Activated CD8-positive, alpha-beta T cell treated with anti-CD3 and anti-CD28 coated beads for 36 hours (primary cell): ENCODE data around the gene GPR162. TPM values are rescaled to one million over a fixed set of nuclear protein-coding genes. Genes with fewer than 3 reads are reported as not detected.
"Not testable (repeated sequence)": the region's sequence is repeated elsewhere in the genome, so short reads cannot be mapped to it uniquely, and the experiment has no call there.

Experiments used
- ATAC-seq: fragments of 200-7000 bp; cut with Tn5 transposase; one replicate; pipeline ENCODE4 v1.10.0; 2021; ENCODE audit warnings: mild to moderate bottlenecking, moderate library complexity
- CTCF ChIA-PET: fragments of 350-600 bp; sonication (Branson Sonifier 250); formaldehyde crosslinking; loops from one replicate; lab custom pipeline; 2021; ENCODE audit warnings: antibody characterized with exemption; lab: Charles Lee
- POLR2A ChIA-PET: fragments of 350-600 bp; sonication (Branson Sonifier 250); formaldehyde crosslinking; loops from one replicate; lab custom pipeline; 2021; ENCODE audit warnings: antibody characterized with exemption; lab: Charles Lee
- DNase-seq: peaks from one replicate; pipeline ENCODE4 v3.0.0-alpha.2; 2020
- H3K27ac Mint-ChIP-seq: one replicate; pipeline ENCODE4 v1.8.0; 2021; ENCODE audit warnings: mild to moderate bottlenecking, mixed read lengths
- H3K27me3 Mint-ChIP-seq: one replicate; pipeline ENCODE4 v1.8.0; 2021; ENCODE audit warnings: mixed read lengths
- H3K36me3 Mint-ChIP-seq: one replicate; pipeline ENCODE4 v1.8.0; 2021; ENCODE audit warnings: low read depth, mixed read lengths
- H3K4me1 Mint-ChIP-seq: one replicate; pipeline ENCODE4 v1.8.0; 2021; ENCODE audit warnings: low read depth, mixed read lengths
- H3K4me3 Mint-ChIP-seq: one replicate; pipeline ENCODE4 v1.8.0; 2021; ENCODE audit warnings: mild to moderate bottlenecking, moderate library complexity, mixed read lengths
- H3K9me3 Mint-ChIP-seq: one replicate; pipeline ENCODE4 v1.8.0; 2021; ENCODE audit warnings: mixed read lengths
- intact Hi-C: fragments of 100-400 bp; cut with micrococcal nuclease; formaldehyde crosslinking; loops from one replicate; pipeline ENCODE4 v1.10.0; 2022
- total RNA-seq, 2 experiments: library from RNA; stranded (reverse); gene quantifications; one replicate each; pipeline ENCODE4 v1.2.3, GENCODE V29; 2021
- TF ChIP-seq, protein P1 (sequence below): fragments of 200-600 bp; IDR thresholded peaks from one replicate; pipeline ENCODE4 v1.8.0; 2022; ENCODE audit warnings: antibody characterized with exemption, mild to moderate bottlenecking

The GPR162 gene
- total RNA-seq, 2 experiments from 2014 or later, result 2.0 to 2.1 TPM

- peak; percentile 66 for DNase-seq
- Mint-ChIP-seq H3K4me3 (peak overlapping the region; percentile 91), H3K27ac (peak overlapping the region; percentile 89), H3K4me1 (peaks cover 53% of the 10 kb centered on the region), H3K36me3 (peaks cover 67% of the 10 kb centered on the region), H3K27me3 (no peaks in the 10 kb centered on the region), H3K9me3 (no peaks in the 10 kb centered on the region)
- intact Hi-C loops, result no loop called here
- ChIA-PET POLR2A (interaction anchor here (0.6 to 13.0 kb wide), 20 partner anchors 11 to 118 kb away, joined by 3 to 218 read pairs (median 5); partner anchors contain the start of genes C12orf57, CDCA3, LRRC23 and MLF2), CTCF (interaction anchor here (0.6 to 9.5 kb wide), 20 partner anchors 10 to 241 kb away, joined by 3 to 124 read pairs (median 7); partner anchors contain the start of genes C12orf57, CDCA3, LPAR5 and MLF2)
- TF ChIP-seq, protein P1, sequence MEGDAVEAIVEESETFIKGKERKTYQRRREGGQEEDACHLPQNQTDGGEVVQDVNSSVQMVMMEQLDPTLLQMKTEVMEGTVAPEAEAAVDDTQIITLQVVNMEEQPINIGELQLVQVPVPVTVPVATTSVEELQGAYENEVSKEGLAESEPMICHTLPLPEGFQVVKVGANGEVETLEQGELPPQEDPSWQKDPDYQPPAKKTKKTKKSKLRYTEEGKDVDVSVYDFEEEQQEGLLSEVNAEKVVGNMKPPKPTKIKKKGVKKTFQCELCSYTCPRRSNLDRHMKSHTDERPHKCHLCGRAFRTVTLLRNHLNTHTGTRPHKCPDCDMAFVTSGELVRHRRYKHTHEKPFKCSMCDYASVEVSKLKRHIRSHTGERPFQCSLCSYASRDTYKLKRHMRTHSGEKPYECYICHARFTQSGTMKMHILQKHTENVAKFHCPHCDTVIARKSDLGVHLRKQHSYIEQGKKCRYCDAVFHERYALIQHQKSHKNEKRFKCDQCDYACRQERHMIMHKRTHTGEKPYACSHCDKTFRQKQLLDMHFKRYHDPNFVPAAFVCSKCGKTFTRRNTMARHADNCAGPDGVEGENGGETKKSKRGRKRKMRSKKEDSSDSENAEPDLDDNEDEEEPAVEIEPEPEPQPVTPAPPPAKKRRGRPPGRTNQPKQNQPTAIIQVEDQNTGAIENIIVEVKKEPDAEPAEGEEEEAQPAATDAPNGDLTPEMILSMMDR, result no peak
- peak; percentile 21 for ATAC-seq
Observed at GRCh38 chr12:6871052-6871957, 49.7 kb downstream of the GPR162 start.

DNA sequence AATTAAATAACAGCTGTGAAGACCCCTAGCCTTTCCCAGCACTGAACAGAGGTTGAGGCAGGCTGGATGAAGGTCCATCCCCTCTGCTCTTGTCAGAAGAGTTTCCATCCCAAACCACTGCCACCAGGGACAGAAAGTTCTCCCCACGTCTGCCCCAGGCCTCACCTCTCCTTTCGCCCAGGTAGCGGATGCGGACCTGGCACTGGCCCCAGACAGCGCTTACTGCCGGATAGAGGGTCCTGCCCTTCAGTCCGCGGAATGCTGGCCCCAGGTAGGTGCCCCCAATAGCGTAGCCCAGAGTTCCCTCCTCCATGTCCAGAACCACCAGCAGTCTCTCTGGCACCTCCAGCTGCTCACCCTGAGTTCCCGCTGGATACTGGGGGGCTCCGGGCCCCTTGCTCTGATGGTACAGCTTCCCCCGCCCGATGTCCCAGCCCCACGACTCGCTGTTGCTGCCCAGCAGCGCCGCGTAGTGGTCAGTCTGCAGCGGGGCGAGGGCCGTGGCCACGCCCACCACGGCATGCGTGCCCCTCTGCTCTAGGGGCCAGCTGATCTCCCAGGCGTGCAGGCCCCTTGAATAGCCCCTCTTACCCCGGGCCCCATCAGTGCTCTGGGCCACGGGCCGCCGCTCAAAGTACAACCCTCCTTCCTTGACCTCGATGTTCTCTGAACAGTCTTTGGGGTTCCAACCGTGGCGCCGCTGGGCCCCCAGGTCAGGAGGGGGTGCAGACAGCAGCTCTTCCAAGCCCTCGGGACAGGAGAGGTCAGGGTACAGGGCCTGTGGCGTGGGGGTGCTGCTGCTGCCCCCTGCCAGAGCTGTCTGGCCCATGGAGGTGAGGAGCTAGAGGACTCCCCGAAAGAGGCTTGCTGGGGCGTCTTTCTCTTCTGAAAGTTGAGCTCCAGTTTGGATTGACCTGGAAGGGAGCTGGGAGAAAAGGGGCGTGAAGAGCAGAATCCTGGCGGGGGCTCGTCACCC is 50.7 kb downstream of the GPR162 start:
- peaks cover 45% of the 10 kb centered on the region for H3K4me1 Mint-ChIP-seq
- TF ChIP-seq, protein P1, result peak; percentile 87
- peak overlapping the region; percentile 91 for H3K4me3 Mint-ChIP-seq
- no peaks in the 10 kb centered on the region for H3K9me3 Mint-ChIP-seq
- POLR2A ChIA-PET, result interaction anchor here (0.5 to 13.0 kb wide), 34 partner anchors 9 to 429 kb away, joined by 3 to 218 read pairs (median 4); partner anchors contain the start of genes C12orf57, C1RL, CDCA3 and COPS7A
- peaks cover 68% of the 10 kb centered on the region for H3K36me3 Mint-ChIP-seq
- H3K27me3 Mint-ChIP-seq, result no peaks in the 10 kb centered on the region
- DNase-seq, result peak; percentile 88
- CTCF ChIA-PET, result interaction anchor here (0.7 to 9.5 kb wide), 54 partner anchors 7 to 429 kb away, joined by 3 to 124 read pairs (median 4); partner anchors contain the start of genes ATN1, C12orf57, CDCA3 and COPS7A
- H3K27ac Mint-ChIP-seq, result peak overlapping the region; percentile 89
- ATAC-seq, result peak; percentile 35
- intact Hi-C loops, result no loop called here

DNA sequence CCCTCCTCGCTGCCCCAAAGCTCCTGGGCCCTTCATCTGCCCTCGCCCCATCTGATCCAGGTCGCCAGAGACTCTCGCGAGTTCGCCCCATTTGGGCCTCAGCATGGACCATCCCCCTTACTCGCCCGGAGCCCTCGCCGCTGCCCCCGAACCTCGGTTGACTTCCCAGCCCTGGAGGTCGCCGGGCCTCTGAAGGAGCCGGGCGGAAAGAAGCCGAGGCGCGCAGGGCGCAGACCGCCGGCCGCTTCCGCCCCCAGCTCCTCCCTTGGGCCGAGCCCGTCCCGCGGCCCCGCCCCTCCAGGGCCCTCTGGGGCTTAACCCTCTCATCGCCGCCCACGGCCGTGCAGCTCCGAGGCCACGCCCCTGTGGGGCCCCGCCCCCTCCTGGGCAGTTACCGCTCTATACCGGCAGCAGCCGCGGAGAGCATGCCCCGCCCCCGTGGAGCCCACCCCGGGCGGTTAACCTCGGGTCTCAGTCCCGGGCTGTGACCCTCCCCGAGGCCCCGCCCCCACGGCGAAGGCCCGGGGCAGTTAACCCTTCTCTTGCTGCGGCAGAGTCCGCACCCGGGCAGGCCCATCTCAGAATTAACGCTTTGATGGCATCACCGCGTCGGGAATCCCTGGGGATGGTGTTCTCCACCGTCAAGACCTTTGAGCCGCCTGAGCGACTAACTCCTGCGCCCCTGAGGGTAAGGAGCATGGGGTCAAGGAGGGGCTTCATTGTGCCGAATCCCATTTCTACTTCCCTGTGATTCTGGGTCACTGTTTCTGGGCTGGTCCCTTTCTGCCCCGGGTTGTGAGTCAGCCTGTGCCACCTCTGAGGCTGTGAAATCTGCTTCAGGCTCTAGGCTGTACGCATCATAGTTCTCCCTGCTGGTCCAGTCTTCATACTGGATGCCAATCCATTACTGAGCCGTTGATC is 51.7 kb downstream of the GPR162 start, which contains the start of gene SPSB2:
SPSB2 (minus strand) TSS at position 210 of the 921 bp plus-strand sequence. CDS start 402 bp downstream, outside the sequence.
- Mint-ChIP-seq H3K27me3 (no peaks in the 10 kb centered on the region), H3K4me3 (peak within 1 kb of the TSS; percentile 91), H3K27ac (peak within 1 kb of the TSS; percentile 89), H3K4me1 (peaks cover 45% of the 10 kb centered on the region), H3K36me3 (peaks cover 63% of the 10 kb centered on the region), H3K9me3 (no peaks in the 10 kb centered on the region)
- TF ChIP-seq, protein P1, result no peak
- ChIA-PET POLR2A (interaction anchor here (0.7 to 13.0 kb wide), 23 partner anchors 9 to 339 kb away, joined by 3 to 218 read pairs (median 6); partner anchors contain the start of genes C12orf57, C1RL, CDCA3 and COPS7A), CTCF (interaction anchor here (0.7 to 9.5 kb wide), 47 partner anchors 8 to 430 kb away, joined by 3 to 124 read pairs (median 4); partner anchors contain the start of genes ATN1, CDCA3, COPS7A and ENO2)
- DNase-seq (peak; percentile 99), ATAC-seq (peak; percentile 82)
- intact Hi-C loops, result no loop called here

DNA sequence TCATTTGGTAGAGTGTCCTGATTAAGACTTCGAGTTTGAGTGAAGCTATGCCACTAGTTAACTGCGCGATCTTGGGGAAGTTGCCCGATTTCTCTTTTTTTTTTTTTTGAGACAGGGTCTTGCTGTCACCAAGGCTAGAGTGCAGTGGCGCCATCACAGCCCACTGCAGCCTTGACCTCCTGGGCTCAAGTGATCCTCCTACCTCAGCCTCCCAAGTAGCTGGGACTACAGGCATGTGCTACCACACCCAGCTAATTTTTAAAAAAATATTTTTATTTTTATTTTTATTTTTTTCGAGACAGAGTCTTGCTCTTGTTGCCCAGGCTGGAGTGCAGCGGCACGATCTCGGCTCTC is 52.4 kb downstream of the GPR162 start:
- Mint-ChIP-seq H3K4me3 (peak overlapping the region; percentile 91), H3K27ac (peak overlapping the region; percentile 78), H3K4me1 (peaks cover 40% of the 10 kb centered on the region), H3K36me3 (peaks cover 56% of the 10 kb centered on the region)
- ATAC-seq, intact Hi-C loops, H3K9me3 Mint-ChIP-seq, H3K27me3 Mint-ChIP-seq, DNase-seq: not testable (repeated sequence)
- POLR2A ChIA-PET, result interaction anchor here (0.9 to 13.0 kb wide), 7 partner anchors 8 to 70 kb away, joined by 3 to 218 read pairs (median 17); partner anchors contain the start of genes C12orf57, CDCA3, LRRC23 and RNU7-1
- CTCF ChIA-PET, result interaction anchor here (0.8 to 3.7 kb wide), 5 partner anchors 9 to 237 kb away, joined by 3 to 30 read pairs (median 4); partner anchors contain the start of gene MLF2

Other genes with a start within 250 kb of the GPR162 start
- 100 to 1,000 TPM; 273 to 277 TPM for gene CHD4, start 214.4 kb upstream of the GPR162 start, total RNA-seq
- 1 to 10 TPM; 6.6 to 8.1 TPM for gene LPAR5, start 185.9 kb upstream of the GPR162 start, total RNA-seq
- 1 to 10 TPM; 1.3 to 2.0 TPM for gene ACRBP, start 174.4 kb upstream of the GPR162 start, total RNA-seq
- gene ING4, start 158.7 kb upstream of the GPR162 start, total RNA-seq, result 10 to 100 TPM; 16.6 to 16.7 TPM
- gene ZNF384, start 132.4 kb upstream of the GPR162 start, total RNA-seq, result 10 to 100 TPM; 55.2 to 56.7 TPM
- not detected for gene PIANP, start 121.0 kb upstream of the GPR162 start, total RNA-seq
- 10 to 100 TPM; 35.9 to 38.8 TPM for gene COPS7A, start 97.8 kb upstream of the GPR162 start, total RNA-seq
- gene MLF2, start 68.7 kb upstream of the GPR162 start, total RNA-seq, result 100 to 1,000 TPM; 149 to 151 TPM
- 10 to 100 TPM; 78.6 TPM for gene PTMS, start 55.5 kb upstream of the GPR162 start, total RNA-seq
- gene LAG3, start 49.3 kb upstream of the GPR162 start, total RNA-seq, result 100 to 1,000 TPM; 264 to 268 TPM
- gene CD4, start 32.3 kb upstream of the GPR162 start, total RNA-seq, result 10 to 100 TPM; 11.1 to 14.1 TPM
- gene P3H3, start 6.6 kb downstream of the GPR162 start, total RNA-seq, result 1 to 10 TPM; 2.1 to 2.3 TPM
- 1 to 10 TPM in 1 of 2 experiments, under 1 TPM in 1; 0.50 to 1.1 TPM for gene GNB3, start 19.1 kb downstream of the GPR162 start, total RNA-seq
- 10 to 100 TPM; 74.6 to 83.8 TPM for gene CDCA3, start 29.5 kb downstream of the GPR162 start, total RNA-seq
- 100 to 1,000 TPM; 109 to 112 TPM for gene USP5, start 30.3 kb downstream of the GPR162 start, total RNA-seq
- gene TPI1, start 45.7 kb downstream of the GPR162 start, total RNA-seq, result 1,000 to 10,000 TPM; 1,714 to 1,776 TPM
- gene SPSB2, start 51.5 kb downstream of the GPR162 start, total RNA-seq, result 1 to 10 TPM; 2.2 to 2.6 TPM
- 1 to 10 TPM; 4.6 to 5.3 TPM for gene LRRC23, start 83.0 kb downstream of the GPR162 start, total RNA-seq
- 100 to 1,000 TPM; 315 to 330 TPM for gene ENO2, start 92.8 kb downstream of the GPR162 start, total RNA-seq
- 10 to 100 TPM; 26.4 to 28.5 TPM for gene ATN1, start 106.1 kb downstream of the GPR162 start, total RNA-seq
- gene RNU7-1, start 122.0 kb downstream of the GPR162 start, total RNA-seq, result not detected
- gene C12orf57, start 122.2 kb downstream of the GPR162 start, total RNA-seq, result 100 to 1,000 TPM; 226 to 244 TPM
- 100 to 1,000 TPM; 485 to 489 TPM for gene PTPN6, start 129.5 kb downstream of the GPR162 start, total RNA-seq
- 100 to 1,000 TPM; 419 to 428 TPM for gene PHB2, start 148.8 kb downstream of the GPR162 start, total RNA-seq
- gene EMG1, start 149.1 kb downstream of the GPR162 start, total RNA-seq, result 10 to 100 TPM; 88.6 to 97.8 TPM
- gene LPCAT3, start 196.7 kb downstream of the GPR162 start, total RNA-seq, result 10 to 100 TPM; 17.3 to 18.1 TPM
- 1 to 10 TPM; 1.7 TPM for gene C1S, start 238.9 kb downstream of the GPR162 start, total RNA-seq